SU-DHL-6 (cell line): ENCODE measurements around the gene GRIK4.

ENCODE experiments used
- H2AFZ ChIP-seq: fragments of 200-600 bp; sonication (generic); 2 replicates; pipeline ENCODE4 v1.6.1; 2014; ENCODE audit warnings: low read depth, mild to moderate bottlenecking, moderate library complexity, mixed read lengths, antibody characterized with exemption, low read length; ENCODE audit not compliant: severe bottlenecking
- H3F3A ChIP-seq: fragments of 200-600 bp; shearing (Covaris generic); 2 replicates; pipeline ENCODE4 v1.6.0; 2016; ENCODE audit warnings: antibody characterized with exemption, mild to moderate bottlenecking; ENCODE audit not compliant: insufficient read depth
- H3K27ac ChIP-seq: fragments of 200-600 bp; sonication (generic); 2 replicates; pipeline ENCODE4 v1.5.1; 2016; ENCODE audit warnings: low read depth, mild to moderate bottlenecking, low read length, moderate library complexity, mixed read lengths
- H3K27me3 ChIP-seq: fragments of 200-600 bp; sonication (generic), shearing (Covaris generic); 2 replicates; pipeline ENCODE4 v1.6.0; 2014; ENCODE audit warnings: mild to moderate bottlenecking, low read length
- H3K36me3 ChIP-seq: fragments of 200-600 bp; sonication (generic); 2 replicates; pipeline ENCODE4 v1.6.1; 2014; ENCODE audit warnings: mild to moderate bottlenecking, low read length, mixed read lengths
- H3K4me2 ChIP-seq: fragments of 300-600, 200-600 bp; shearing (Covaris generic), sonication (generic); 2 replicates; pipeline ENCODE4 v1.6.0; 2014; ENCODE audit warnings: low read length, low read depth, mild to moderate bottlenecking; ENCODE audit not compliant: poor library complexity, severe bottlenecking
- H3K4me3 ChIP-seq: fragments of 200-600 bp; sonication (generic); 2 replicates; pipeline ENCODE4 v1.5.1; 2014; ENCODE audit warnings: antibody characterized with exemption, low read length, mild to moderate bottlenecking, mixed read lengths; ENCODE audit not compliant: insufficient read depth, poor library complexity, severe bottlenecking
- H3K79me2 ChIP-seq: fragments of 200-600 bp; sonication (generic); 2 replicates; pipeline ENCODE4 v1.6.1; 2014; ENCODE audit warnings: mild to moderate bottlenecking, low read length, moderate library complexity; ENCODE audit not compliant: insufficient read depth
- H3K9ac ChIP-seq: fragments of 200-600 bp; sonication (generic); 2 replicates; pipeline ENCODE4 v1.7.0; 2014; ENCODE audit warnings: mild to moderate bottlenecking, low read length
- H3K9me2 ChIP-seq: fragments of 200-600 bp; sonication (generic); replicated peaks from 2 replicates; pipeline ENCODE4 v1.6.1; 2014; ENCODE audit warnings: low read length; ENCODE audit not compliant: insufficient read depth
- H3K9me3 ChIP-seq: fragments of 200-600 bp; sonication (generic); 2 replicates; pipeline ENCODE4 v1.6.1; 2014; ENCODE audit warnings: low read length, mixed read lengths; ENCODE audit not compliant: insufficient read depth
- H4K20me1 ChIP-seq: fragments of 200-600 bp; sonication (generic); 2 replicates; pipeline ENCODE4 v1.6.1; 2014; ENCODE audit warnings: low read depth, mild to moderate bottlenecking, antibody characterized with exemption, low read length, moderate library complexity, mixed read lengths
- EZH2phosphoT487 ChIP-seq: fragments of 200-600 bp; sonication (generic), shearing (Covaris generic); conservative IDR thresholded peaks from 2 replicates; pipeline ENCODE4 v1.6.1; 2018; ENCODE audit warnings: mild to moderate bottlenecking, antibody characterized with exemption, low read length, moderate library complexity, mixed read lengths
- TF ChIP-seq, protein P1 (sequence below): fragments of 200-600 bp; sonication (generic); IDR thresholded peaks from one replicate; pipeline ENCODE4 v1.5.1; 2017; ENCODE audit warnings: antibody characterized with exemption, mild to moderate bottlenecking, low read length, moderate library complexity; ENCODE audit not compliant: insufficient read depth, poor library complexity, severe bottlenecking

Gene GRIK4

DNA sequence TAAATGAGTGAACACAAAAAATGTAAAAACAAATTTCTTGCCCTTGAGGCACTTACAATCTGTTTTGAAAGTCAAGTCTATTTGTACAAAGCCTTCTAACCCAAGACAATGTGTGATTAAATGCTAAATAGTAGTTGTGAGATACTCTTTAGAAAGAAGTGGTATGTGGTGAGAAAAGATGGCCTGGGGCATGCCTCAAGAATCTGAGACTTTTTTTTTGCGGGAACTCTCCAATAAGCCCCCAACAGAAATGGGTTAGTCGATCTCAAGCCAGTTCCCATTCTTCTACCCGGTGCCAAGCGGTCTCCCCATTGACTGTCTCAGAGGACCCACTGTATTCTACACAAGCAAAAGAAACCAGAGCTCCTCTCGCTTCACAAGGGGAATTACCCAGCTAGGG is 485.4 kb downstream of the GRIK4 start:
- TF ChIP-seq, protein P1, sequence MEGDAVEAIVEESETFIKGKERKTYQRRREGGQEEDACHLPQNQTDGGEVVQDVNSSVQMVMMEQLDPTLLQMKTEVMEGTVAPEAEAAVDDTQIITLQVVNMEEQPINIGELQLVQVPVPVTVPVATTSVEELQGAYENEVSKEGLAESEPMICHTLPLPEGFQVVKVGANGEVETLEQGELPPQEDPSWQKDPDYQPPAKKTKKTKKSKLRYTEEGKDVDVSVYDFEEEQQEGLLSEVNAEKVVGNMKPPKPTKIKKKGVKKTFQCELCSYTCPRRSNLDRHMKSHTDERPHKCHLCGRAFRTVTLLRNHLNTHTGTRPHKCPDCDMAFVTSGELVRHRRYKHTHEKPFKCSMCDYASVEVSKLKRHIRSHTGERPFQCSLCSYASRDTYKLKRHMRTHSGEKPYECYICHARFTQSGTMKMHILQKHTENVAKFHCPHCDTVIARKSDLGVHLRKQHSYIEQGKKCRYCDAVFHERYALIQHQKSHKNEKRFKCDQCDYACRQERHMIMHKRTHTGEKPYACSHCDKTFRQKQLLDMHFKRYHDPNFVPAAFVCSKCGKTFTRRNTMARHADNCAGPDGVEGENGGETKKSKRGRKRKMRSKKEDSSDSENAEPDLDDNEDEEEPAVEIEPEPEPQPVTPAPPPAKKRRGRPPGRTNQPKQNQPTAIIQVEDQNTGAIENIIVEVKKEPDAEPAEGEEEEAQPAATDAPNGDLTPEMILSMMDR: no peak
- no peak for TF ChIP-seq EZH2phosphoT487
- no peak overlapping the region for H3K9ac ChIP-seq
- H2AFZ ChIP-seq: no peak overlapping the region
- H3K4me2 ChIP-seq: no peak overlapping the region
- no peaks in the 10 kb centered on the region for H3K9me2 ChIP-seq
- H3K36me3 ChIP-seq: no peaks in the 10 kb centered on the region
- no peaks in the 10 kb centered on the region for H3K9me3 ChIP-seq
- no peak overlapping the region for H3K4me3 ChIP-seq
- no peaks in the 10 kb centered on the region for H4K20me1 ChIP-seq
- no peaks in the 10 kb centered on the region for H3K27me3 ChIP-seq
- H3K79me2 ChIP-seq: no peaks in the 10 kb centered on the region
- no peak overlapping the region for H3K27ac ChIP-seq
- H3F3A ChIP-seq: no peaks in the 10 kb centered on the region

DNA sequence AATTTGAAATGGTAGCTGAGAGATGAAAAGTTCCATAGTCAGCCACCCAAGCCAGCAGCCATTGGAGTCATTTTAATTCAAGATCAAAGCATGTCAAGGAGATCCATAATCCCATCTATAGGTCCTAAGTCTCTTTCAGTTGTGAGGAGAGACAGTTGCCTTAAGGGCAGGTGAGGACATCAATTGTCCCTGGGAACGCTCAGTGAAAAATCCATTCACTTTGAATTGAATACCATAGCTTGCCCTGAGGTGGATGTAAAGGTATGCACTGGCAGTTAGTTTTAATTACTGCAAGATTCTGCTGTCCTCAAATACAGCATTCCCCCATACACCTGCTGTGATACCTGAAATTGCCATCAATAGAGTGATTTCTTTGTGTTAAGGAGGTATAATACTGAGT is 487.0 kb downstream of the GRIK4 start:
- H3K4me3 ChIP-seq: no peak overlapping the region
- H3K4me2 ChIP-seq: no peak overlapping the region
- no peaks in the 10 kb centered on the region for H3K79me2 ChIP-seq
- no peak overlapping the region for H2AFZ ChIP-seq
- H3K9me3 ChIP-seq: no peaks in the 10 kb centered on the region
- H3K9me2 ChIP-seq: no peaks in the 10 kb centered on the region
- H3K9ac ChIP-seq: no peak overlapping the region
- no peaks in the 10 kb centered on the region for H4K20me1 ChIP-seq
- no peaks in the 10 kb centered on the region for H3K27me3 ChIP-seq
- no peaks in the 10 kb centered on the region for H3K36me3 ChIP-seq
- no peaks in the 10 kb centered on the region for H3F3A ChIP-seq
- H3K27ac ChIP-seq: no peak overlapping the region
- TF ChIP-seq, protein P1: no peak
- TF ChIP-seq EZH2phosphoT487: no peak

DNA sequence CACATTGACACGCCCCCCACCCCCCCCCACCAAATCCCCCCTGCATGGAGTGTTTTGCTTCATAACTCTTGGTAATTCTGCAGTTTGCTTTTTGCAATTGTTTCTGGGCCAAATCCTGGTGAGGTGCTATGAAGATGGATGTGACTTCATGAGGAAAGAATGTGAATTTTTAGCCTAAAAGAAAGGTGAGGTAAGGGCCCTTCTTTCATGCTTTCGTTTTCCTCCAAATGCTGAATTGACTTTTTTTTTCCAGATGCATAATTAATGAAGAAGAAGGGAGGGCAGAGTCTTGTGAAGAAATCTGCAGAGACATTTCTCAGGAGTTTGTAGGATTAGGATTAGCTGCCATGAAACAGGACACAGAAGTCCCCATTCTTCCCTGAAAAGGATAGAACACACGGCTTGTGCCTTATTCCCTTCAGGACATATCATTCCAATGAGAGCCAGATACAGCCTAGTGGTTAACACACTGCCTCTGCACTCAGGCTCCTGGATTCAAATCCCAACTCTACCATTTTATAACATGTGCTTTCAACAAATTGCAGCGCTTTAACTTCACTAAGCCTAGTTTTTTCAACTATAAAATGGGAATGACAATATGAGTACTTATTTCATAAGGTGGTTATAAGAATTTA is 492.8 kb downstream of the GRIK4 start:
- H3K9me2 ChIP-seq: no peaks in the 10 kb centered on the region
- H4K20me1 ChIP-seq: no peaks in the 10 kb centered on the region
- no peaks in the 10 kb centered on the region for H3K79me2 ChIP-seq
- H3K9me3 ChIP-seq: no peaks in the 10 kb centered on the region
- no peak overlapping the region for H2AFZ ChIP-seq
- H3K4me3 ChIP-seq: no peak overlapping the region
- no peaks in the 10 kb centered on the region for H3K36me3 ChIP-seq
- TF ChIP-seq, protein P1: no peak
- no peak for TF ChIP-seq EZH2phosphoT487
- H3K27me3 ChIP-seq: no peaks in the 10 kb centered on the region
- no peaks in the 10 kb centered on the region for H3F3A ChIP-seq
- no peak overlapping the region for H3K9ac ChIP-seq
- H3K4me2 ChIP-seq: no peak overlapping the region
- no peak overlapping the region for H3K27ac ChIP-seq
